GM12874 (cell line): Measurements from ENCODE around the gene CDK17.

Experiments used
- CTCF ChIP-seq: IDR thresholded peaks from 2 replicates; pipeline ENCODE4 v1.5.1; 2011; ENCODE audit warnings: low read depth, mild to moderate bottlenecking, control low read depth, low read length, moderate library complexity; ENCODE audit not compliant: insufficient read depth

CDK17 gene

GRCh38 chr12:96305665-96306064, 94.6 kb downstream of the CDK17 start:
- no peak for TF ChIP-seq CTCF

GRCh38 chr12:96303653-96304052, 96.6 kb downstream of the CDK17 start:
- TF ChIP-seq CTCF = no peak

- no peak for TF ChIP-seq CTCF
These were observed 97.4 kb downstream of the CDK17 start for GRCh38 chr12:96302687-96303310.

- no peak for TF ChIP-seq CTCF
These were observed 98.5 kb downstream of the CDK17 start for GRCh38 chr12:96301732-96302131.

GRCh38 chr12:96300064-96300463, 100.2 kb downstream of the CDK17 start:
- no peak for TF ChIP-seq CTCF

- no peak for TF ChIP-seq CTCF
These were observed 102.7 kb downstream of the CDK17 start for GRCh38 chr12:96297504-96297903.

- no peak for TF ChIP-seq CTCF
These were observed 104.6 kb downstream of the CDK17 start for GRCh38 chr12:96295532-96296160.
